ENCODE data around the gene CHRM4. TPM values are rescaled to one million over a fixed set of nuclear protein-coding genes. Genes with fewer than 3 reads are reported as not detected.

The CHRM4 gene
- total RNA-seq, 2 experiments from 2014 or later = 0.09 TPM; not detected in 1

GRCh38 chr11:46335890-46336562 is 55.5 kb downstream of the CHRM4 start:
- no TSS peak for BruUV-seq (replicated peaks)

GRCh38 chr11:46335271-46335670 is 56.3 kb downstream of the CHRM4 start:
- TF ChIP-seq EZH2phosphoT487 (IDR thresholded peaks at IDR 0.05; ENCODE audit: borderline replicate concordance, low read depth, low read length) (no peak), CTCF (conservative IDR thresholded peaks at IDR 0.05; ENCODE audit: low read length) (no peak)
- DNase-seq (ENCODE audit: low spot score) = no peak
- H3K36me3 ChIP-seq (ENCODE audit: insufficient read depth, low read length) = no peaks in the 10 kb centered on the region
- H3K9me2 ChIP-seq (ENCODE audit: insufficient read depth, low read length) = no peaks in the 10 kb centered on the region
- no peak overlapping the region for H3K4me2 ChIP-seq (ENCODE audit: low read length)
- H2AFZ ChIP-seq (ENCODE audit: low read length) = no peak overlapping the region
- no peak overlapping the region for H3K27ac ChIP-seq (ENCODE audit: low read depth, low read length, poor library complexity, severe bottlenecking)
- H3K79me2 ChIP-seq (ENCODE audit: insufficient read depth, low read depth, low read length) = no peaks in the 10 kb centered on the region
- intact Hi-C loops (cut with micrococcal nuclease; ENCODE audit: unreplicated experiment) = no loop called here
- H3K4me1 ChIP-seq (ENCODE audit: insufficient read depth, low read length, poor library complexity, severe bottlenecking) = peaks cover 3% of the 10 kb centered on the region
- ChIA-PET CTCF (ENCODE audit: unreplicated experiment) (no interaction called here), POLR2A (no interaction called here)
- H4K20me1 ChIP-seq (ENCODE audit: insufficient read depth, low read length) = no peaks in the 10 kb centered on the region
- no peak overlapping the region for H3K4me3 ChIP-seq (ENCODE audit: low read depth, low read length, poor library complexity, severe bottlenecking)
- no peaks in the 10 kb centered on the region for H3K9me3 ChIP-seq (ENCODE audit: low read length)
- no TSS peak for BruUV-seq (replicated peaks)

More at GRCh38 chr11:46335890-46336562, 55.5 kb downstream of the CHRM4 start:
- H3K4me2 ChIP-seq (ENCODE audit: low read length) = no peak overlapping the region
- CTCF ChIA-PET (ENCODE audit: unreplicated experiment) = no interaction called here
- DNase-seq (ENCODE audit: low spot score) = no peak
- H3K36me3 ChIP-seq (ENCODE audit: insufficient read depth, low read length) = no peaks in the 10 kb centered on the region
- H3K79me2 ChIP-seq (ENCODE audit: insufficient read depth, low read depth, low read length) = no peaks in the 10 kb centered on the region
- H4K20me1 ChIP-seq (ENCODE audit: insufficient read depth, low read length) = no peaks in the 10 kb centered on the region
- H3K4me1 ChIP-seq (ENCODE audit: insufficient read depth, low read length, poor library complexity, severe bottlenecking) = peaks cover 3% of the 10 kb centered on the region
- H2AFZ ChIP-seq (ENCODE audit: low read length) = no peak overlapping the region
- no peak overlapping the region for H3K4me3 ChIP-seq (ENCODE audit: low read depth, low read length, poor library complexity, severe bottlenecking)
- POLR2A ChIA-PET = no interaction called here
- intact Hi-C loops (cut with micrococcal nuclease; ENCODE audit: unreplicated experiment) = no loop called here
- no peaks in the 10 kb centered on the region for H3K9me2 ChIP-seq (ENCODE audit: insufficient read depth, low read length)
- no peaks in the 10 kb centered on the region for H3K9me3 ChIP-seq (ENCODE audit: low read length)
- H3K27ac ChIP-seq (ENCODE audit: low read depth, low read length, poor library complexity, severe bottlenecking) = no peak overlapping the region
- TF ChIP-seq EZH2phosphoT487 (IDR thresholded peaks at IDR 0.05; ENCODE audit: borderline replicate concordance, low read depth, low read length) (no peak), CTCF (conservative IDR thresholded peaks at IDR 0.05; ENCODE audit: low read length) (no peak)

DNA sequence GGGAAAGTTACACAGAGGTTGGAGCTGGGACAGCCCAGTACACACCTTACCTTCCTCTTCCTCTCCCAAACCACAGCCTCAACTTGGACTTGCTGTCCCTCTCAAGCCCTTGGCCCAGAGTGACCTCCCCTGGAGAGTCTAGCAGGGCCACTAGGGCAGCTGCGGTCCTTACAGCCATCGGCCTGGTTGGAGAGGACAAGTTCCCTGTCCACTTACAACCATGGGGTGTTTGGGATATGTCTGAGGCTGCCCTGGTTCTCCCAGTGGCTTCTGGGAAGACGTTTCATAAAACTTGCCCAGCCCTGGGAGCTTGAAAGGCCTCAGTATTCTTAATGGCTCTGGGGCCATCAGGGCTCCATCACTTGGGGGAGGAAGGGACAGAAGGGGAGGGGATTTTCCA is 57.4 kb downstream of the CHRM4 start:
- Histone ChIP-seq H2AFZ (ENCODE audit: low read length) (no peak overlapping the region), H4K20me1 (ENCODE audit: insufficient read depth, low read length) (no peaks in the 10 kb centered on the region), H3K79me2 (ENCODE audit: insufficient read depth, low read depth, low read length) (no peaks in the 10 kb centered on the region), H3K4me3 (ENCODE audit: low read depth, low read length, poor library complexity, severe bottlenecking) (no peak overlapping the region), H3K27ac (ENCODE audit: low read depth, low read length, poor library complexity, severe bottlenecking) (no peak overlapping the region), H3K9me3 (ENCODE audit: low read length) (no peaks in the 10 kb centered on the region), H3K9me2 (ENCODE audit: insufficient read depth, low read length) (no peaks in the 10 kb centered on the region), H3K36me3 (ENCODE audit: insufficient read depth, low read length) (no peaks in the 10 kb centered on the region), H3K4me2 (ENCODE audit: low read length) (no peak overlapping the region), H3K4me1 (ENCODE audit: insufficient read depth, low read length, poor library complexity, severe bottlenecking) (peaks cover 3% of the 10 kb centered on the region)
- TF ChIP-seq EZH2phosphoT487 (IDR thresholded peaks at IDR 0.05; ENCODE audit: borderline replicate concordance, low read depth, low read length) = no peak
- TF ChIP-seq CTCF (conservative IDR thresholded peaks at IDR 0.05; ENCODE audit: low read length) = no peak
- no peak for DNase-seq (ENCODE audit: low spot score)
- CTCF ChIA-PET (ENCODE audit: unreplicated experiment) = no interaction called here
- POLR2A ChIA-PET = no interaction called here
- BruUV-seq (replicated peaks) = no TSS peak
- intact Hi-C loops (cut with micrococcal nuclease; ENCODE audit: unreplicated experiment) = no loop called here
